GM18520 (cell line): Measurements from ENCODE around the gene KCNQ1.

Experiments
- ATAC-seq: cut with Tn5 transposase; IDR thresholded peaks from one replicate; pipeline ENCODE4 v1.9.1; 2021; ENCODE audit not compliant: unreplicated experiment

The KCNQ1 gene

DNA sequence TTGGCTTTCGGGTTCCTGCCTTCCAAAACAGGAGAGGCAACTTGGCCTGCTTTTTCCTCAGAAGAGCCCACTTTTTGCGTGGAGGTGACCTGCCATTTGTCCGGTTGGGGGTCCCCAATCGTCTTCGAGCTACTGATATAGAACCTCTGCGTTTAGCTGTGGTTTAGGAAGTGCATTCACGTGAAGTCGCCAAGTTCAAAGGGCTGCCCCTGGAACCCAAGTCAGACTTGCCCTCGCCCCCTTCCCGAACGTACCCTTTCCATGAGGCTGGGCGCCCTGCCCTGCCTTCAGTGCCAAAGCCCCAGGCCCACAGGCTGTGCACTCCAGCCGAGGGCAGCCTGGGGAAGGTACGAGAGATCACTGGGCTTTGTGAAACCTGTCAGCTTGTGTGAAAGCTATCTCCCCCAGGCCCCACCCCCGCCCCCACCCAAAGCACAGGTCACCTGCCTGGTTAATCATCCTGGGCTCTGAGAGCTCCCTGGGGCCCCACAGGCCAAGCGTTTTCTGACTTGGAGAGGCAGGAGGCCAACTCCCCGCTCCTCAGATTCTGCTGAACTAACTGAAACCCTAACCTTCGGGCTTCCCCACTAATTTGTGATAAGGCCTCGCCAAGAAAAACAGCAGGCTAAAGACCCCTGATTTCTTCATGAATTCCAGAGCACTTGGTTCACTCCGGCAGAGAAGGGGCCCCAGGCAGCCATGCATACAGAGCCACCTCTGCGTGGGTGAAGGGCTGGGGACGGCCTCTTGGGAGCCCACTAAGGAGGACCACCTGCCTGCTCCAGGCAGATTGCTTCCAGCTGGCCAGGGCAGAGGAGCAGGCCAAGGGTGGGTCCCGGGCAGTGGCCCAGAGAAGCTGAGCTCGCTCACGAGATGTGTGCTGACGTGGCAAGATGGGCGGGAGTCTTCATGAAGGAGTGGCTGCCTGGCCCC, 280.8 kb downstream of the KCNQ1 start:
- no peak for ATAC-seq

DNA sequence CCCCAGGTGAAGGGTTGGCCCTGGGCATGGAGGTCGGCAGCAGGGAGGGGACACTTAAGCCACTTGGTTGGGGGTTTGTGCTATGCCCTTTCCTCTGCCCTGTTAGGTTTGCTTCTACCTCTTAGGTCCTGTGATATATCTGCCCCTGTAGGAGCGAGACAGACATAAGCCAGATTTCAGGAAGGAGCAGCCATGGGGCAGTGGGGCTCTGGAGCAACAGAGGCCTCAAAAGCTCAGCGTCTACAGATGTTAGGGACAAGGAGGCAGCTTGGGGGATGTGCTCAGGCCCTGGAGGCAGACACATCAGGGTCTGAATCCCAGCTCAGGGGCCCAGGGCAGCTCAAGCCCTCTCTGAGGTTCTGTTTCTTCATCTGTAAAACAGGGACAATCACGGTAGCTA, 282.2 kb downstream of the KCNQ1 start:
- ATAC-seq: no peak

DNA sequence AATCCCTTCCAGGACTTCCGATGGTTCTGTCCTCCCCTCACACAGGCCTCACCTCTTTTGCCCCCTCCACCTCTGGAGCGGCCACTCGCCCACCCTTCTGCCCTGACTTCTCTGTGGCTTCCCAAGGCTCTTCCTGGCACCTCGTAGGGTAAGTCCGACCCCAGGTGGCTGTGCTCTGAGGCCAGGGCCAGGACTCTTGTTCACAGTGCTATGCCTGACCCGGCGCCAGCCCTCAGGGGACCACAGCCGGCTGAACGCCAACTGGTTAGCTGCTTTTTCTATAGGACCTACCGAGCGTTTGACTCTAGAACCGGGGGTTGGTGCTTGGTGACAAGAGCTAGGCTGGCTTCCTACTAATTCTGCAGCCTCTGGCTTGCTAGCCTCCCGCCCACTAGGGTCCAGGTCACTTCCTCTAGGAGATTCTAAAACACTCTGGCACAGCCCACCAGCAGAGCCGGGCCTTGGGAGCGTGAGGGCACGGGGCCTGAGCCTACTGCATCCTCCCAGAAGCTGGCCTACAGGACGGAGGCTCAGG, 283.4 kb downstream of the KCNQ1 start:
- ATAC-seq: no peak

DNA sequence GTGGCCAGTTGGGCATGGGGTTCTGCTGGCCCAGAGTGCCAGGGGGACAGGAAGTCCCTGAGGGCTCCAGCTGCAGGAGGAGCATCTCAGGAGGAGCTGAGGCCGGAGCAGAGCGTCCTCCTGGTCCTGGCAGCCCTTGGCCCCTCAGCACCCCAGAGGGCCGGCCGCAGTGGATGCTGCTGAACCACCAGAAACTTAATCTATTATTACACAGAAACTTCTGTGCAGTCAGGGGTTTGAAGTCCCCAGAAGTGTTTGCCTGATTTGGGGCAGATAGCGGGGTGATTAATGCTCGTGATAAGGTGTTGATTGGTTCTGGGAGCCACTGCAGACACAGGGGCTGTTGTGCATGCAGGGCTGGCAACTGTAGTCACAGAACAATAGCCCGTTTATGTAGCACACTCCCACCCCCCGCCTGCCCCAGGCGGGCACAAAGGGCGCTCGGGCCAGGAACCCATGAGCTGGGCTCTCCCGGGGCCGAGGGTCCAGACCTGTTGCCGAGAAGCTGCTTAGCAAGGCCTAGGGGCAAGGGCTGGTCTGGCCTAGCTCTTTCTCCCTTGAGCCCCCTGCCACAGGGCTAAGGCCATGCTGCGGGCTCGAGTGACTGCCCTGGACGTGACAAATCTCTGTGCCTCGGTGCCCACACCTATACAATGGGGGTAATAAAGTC, 284.0 kb downstream of the KCNQ1 start:
- ATAC-seq: no peak

DNA sequence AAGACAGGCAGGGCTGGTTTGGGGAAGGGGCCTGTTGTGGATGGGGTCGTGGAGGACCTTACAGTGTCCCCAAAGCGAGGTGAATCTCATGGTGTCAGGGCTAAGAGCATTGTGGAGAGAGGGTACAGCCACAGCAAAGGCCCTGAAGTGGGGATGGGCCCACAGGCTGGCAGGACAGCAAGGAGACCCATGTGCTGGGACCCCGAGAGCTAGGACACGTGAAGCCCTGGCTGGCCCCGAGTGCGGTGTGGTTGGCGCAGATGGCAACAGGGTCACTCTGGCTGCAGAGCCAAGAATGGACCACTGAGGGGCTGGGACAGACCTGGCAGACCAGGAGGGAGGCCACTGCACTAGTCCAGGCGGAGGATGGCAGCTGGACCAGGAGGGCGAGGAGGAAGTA, 285.0 kb downstream of the KCNQ1 start:
- no peak for ATAC-seq

DNA sequence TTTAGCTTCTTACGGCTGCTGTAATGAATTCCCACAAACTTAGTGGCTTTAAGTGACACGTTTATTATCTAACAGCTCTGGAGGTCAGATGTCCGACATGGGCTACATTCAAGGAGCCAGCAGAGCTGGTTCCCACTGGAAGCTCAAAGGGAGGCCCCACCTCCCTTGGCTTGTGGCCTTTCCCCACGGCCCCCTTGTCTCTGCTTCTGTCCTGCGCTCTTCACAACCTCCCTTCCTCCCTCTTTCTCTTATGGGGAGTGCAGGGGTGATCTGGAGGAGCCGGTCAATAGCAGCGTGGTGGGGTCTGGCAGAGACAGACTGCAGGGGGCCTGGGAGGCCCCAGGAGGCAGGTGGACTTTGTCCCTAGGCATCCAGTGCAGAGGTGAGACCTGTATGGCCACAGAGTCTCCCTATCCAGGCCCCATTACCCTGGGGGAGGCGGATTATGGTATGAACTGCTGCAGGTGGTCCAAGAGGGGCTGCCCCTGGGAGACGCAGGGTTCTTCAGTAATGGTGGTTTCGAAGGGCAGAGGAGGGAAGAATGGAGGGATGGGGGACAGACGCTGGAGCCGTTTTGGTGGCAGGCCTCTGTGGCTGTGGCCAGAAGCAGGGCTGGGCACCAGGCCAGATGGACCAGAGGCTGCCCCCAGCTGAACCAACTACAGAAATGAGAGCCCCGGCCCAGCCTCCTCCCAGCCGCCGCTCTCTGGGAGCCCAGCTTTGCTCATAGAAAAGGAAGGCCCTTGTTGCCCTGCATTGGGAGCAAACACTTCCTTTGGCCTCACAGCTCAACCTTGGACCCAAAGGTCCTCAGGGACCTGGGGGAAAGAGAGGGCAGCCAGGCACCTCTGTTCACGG, 285.7 kb downstream of the KCNQ1 start:
- no peak for ATAC-seq

DNA sequence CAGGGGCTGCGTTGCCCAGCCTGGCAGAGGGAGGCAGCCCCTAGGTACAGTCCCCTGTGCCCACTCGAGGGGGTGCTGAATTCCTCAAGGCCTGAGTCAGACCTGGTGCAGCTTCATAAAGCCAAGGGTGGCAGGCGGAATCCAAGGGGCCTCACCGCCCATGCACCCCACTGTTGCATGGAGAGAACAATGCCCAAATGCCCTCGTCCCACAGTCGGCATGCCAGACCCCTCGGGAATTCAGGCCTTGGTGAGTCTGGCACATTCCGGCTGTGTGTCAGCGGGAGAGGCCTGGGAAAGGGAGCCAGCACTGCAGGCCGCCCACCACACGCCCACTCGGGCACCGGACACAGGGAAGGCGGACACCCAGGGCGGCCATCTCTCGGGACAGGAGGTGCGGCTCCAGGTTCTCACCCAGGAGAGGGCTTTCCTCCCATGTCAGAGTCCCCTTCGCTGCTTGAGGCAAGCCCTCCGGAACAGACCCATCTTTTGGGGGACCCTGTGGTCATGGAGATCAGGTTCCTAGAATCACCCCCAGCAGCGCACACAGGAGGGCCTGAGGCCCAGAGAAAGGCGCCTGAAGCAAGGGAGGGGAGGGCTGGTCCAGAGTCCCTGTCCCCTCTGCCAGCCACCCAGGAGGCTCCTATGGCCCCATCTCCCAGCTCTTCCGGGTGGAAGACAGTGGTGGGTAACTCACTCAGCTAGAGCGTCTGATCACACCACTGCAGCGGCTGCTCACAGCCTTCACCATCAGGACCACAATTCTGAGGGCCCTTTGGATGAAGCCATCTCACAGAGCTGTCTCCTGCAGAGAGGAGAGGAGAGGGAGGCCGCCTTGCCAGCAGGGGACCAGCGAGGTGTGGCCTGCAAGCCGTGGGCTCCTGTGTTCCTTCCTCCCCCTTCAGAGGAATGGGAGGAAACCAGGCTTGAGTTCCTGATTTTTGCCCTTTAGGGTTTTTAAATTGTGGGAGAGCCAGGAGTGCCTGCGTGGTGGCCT, 286.6 kb downstream of the KCNQ1 start:
- ATAC-seq: no peak

DNA sequence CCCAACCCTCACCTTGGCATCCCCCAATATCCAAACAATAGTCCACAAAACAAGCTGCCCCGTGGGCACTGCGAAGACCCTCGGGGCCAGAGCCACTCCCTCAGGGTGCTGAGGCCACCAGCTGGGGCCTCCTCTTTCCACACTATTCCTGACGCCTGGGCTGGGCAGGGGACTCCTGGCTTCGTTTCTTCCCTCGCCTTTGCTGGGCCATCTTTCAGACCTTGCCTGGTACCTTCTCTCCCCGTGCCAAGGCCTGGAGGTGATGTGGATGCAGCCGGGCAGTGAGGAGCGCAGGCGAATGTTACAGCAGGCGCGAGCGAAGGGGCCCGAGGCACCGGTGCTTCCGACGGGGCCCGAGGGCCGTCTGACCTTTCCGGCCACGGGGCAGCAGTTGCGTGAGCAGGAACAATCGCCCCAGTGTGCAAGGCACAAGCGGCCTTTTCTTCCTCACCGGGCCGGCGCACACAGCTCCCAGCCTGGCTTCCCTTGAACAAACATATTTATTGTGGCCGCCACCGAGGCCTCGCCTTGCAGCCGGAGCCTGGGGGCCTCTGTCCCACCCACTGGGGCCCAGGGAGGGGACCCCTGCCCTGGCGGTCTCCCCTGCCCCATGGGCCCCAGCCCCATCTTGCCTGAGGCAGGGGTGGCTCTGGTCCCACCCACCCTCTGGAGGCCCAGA, 287.6 kb downstream of the KCNQ1 start:
- no peak for ATAC-seq

DNA sequence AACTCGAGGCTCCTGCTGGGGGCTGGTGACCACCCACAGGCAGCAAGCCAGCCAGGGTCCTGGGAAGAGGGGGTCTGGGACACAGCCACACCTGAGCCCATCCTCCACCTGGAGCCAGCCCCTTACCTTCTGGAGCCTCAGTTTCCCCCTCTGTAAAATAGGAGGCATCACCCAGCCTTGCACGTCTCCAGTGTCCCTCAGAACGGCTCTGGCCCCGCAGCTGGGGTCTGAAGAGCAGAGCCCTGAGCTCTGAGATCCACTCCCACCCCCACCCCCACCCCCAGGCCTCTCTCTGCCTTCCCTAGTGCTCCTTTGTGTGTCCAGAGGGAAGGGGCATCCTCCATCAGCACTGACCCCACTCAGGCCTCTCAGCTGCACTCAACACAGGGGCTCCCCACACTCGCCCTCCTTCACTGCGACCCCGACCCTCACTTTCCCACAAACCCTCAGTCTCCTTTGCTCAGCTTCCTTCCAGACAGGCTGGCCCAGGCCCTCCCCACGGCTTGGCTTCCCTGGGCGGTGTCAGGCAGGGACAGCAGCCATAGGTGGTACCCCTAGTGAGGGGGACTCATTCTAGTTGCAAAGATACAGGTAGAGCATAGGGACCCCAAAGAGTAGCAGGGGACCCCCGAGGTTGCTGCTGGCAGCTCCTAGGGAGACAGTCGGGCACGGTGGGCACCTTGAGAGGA, 288.3 kb downstream of the KCNQ1 start:
- no peak for ATAC-seq

DNA sequence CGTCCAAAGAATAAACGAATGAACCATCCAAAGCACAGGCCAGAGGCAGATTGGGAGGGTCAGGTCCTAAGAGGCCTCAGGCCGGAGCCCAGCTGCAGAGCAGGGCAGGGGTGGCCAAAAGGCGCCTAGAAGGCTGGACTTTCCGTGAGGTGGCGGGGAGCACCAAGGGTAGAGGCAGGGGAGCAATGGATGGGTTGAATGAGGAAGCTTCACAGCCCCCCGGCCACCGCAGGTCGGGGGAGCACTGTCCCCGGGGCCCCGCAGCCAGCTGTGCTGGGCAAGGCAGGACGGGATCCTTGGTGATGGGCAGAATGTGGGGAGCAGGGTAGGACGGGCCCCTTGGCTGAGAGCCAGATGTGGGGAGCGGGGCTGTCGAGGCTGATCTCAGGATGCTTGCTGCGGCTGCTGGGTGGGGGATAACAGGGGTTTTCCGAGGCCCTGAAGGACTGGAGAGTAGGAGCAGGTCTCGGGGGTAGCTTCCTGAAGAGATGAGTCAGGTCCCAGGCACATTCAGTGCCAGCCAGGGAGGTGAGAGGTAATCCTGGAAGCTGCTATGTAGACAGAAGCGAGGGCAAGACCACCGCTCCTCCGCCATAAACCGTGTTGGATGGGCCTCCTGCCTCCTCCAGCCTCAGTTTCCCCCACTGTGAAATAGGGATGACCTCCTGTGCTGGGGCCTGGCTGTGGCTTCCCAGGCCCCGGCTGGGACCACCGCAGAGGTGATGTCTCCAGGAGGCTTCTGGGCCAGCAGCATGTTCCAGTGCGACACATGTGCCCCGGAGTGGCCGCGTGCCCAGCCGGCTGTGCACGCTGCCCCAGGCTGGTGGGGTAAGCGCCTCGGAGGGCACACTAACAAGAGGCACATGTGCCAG, 289.6 kb downstream of the KCNQ1 start:
- ATAC-seq: no peak

DNA sequence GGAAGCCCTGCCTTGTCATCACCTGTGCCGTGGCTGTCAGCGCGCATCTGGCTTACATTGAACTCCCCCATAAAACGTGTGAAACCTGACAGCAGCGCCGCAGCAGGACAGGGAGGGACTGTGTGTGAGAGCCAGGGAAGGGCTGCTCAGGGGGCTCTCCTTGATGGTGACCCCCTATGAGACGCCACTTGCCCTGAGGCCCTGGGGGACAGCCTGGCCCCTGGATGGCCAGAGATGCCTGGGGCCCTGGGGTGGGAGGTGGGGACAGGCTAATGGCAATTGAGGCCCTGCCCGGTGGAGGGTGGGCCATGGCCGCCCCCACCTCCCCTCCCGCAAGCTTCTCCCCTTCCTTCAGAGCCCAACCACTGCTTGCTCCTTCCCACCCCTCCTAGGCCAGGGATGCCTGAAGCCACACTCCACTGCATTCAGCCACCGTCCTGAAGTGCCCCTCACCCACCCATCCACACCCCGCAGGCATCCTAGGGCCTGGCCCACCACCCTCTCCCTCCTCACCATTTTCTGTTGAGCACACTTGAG, 290.3 kb downstream of the KCNQ1 start:
- ATAC-seq: no peak

DNA sequence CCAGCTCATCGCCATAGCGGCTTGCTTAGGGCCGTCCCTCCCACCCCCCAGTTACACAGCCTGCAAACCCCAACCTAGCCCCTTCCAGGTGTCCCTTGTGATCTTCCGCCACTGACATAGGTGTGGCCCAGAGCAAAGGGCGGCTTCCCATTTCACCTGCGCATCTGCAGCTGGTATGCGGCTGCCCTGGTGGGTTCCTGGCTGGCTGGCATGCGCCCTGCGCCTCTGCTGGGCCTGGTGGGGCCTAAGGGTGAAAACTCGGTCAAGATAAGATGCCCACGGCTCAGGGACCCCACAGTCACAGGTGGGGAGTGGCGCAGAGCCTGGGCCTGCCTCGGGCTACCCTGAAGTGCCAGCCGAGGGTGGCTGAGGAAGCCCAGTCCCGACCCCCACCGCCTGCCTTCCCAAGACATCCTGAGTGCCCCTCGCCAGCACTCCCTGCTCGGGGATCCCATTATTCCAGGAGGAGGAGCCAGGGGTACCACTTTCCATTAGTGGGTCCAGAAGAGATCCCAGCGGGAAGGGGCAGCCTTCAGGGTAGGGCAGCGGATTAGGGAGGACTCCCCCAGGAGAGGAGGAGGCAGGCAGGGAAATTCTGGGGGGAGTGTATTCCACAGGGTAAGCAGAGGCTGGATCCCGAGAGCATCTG, 291.9 kb downstream of the KCNQ1 start:
- no peak for ATAC-seq

DNA sequence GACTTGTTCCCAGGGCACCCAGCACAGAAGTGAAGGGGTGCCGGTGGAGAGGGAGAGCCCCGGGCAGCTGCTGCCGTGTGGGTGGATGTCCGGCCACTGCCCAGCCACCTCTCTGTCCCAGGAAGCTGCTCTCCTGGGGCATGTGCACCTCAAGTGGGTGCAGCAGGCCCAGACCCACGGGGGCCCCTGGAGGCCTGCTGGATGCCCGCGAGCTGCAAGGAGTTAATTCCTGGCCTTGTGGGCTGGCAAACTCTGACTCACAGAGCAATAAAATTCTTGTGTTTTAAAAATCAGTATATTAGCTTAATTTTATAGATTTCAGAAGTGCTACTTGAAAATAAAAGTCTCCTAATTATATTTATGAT, 292.4 kb downstream of the KCNQ1 start:
- no peak for ATAC-seq

DNA sequence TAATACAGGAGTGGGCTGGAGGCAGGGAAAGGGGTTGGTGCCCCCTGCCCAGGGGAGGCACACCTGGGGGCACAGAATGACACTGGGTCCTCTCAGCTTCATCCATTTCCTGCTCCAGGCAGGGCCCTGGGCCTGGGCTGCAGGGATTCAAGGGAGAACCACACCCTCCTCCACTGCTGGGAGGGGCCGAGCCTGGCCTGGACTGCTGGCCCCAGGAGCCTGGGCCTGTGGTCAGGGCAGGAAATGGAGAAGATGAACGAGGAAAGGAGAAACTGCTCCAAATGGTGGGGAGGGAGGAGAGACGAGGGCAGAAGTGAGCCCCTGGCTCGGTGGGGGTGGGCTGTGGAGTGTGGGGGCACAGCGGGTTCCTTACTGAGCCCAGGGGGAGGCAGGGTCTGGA, 293.1 kb downstream of the KCNQ1 start:
- no peak for ATAC-seq

DNA sequence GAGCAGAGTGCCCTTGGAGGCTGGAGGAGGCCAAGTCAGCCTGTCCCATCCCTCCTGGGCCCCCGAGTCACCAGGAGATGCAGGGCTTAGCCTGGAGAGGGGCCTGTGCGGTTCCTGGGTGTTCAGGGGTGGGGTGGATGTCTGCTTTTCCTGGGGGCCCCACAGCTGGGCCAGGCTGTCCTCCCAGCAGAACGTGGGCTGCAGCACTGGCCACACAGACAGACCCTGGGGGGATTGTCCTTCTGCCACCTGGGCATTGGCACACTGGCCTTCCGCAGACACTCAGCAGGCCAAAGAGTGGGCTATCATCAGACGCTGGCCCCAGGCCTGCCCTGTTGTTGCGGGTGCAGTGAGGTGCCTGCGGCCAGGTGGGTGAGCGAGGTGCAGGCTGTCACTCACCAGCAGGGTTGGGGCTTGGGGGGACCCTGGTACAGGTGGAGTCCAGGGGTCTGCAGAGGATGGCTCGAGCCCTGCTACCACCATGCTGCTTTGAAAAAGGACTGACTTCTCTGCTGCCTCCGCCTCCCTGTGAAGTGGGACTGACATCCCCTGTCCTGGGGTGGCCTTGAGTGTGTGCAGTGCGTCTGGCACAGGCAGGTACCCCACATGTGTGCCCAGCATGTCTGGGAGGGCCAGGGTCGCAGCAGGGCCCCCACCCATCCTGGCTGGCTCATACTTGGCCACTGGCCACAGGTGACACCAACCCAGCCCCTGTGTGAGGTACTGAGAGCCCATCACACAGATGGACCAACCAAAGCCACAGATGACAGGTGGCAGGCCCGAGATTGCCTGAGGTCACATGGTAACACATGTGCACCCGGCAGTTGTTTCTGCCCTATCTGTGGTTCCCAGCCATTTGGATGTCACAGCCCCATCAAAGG, 294.0 kb downstream of the KCNQ1 start:
- ATAC-seq: no peak
